Activated B cell treated with CpG ODN at 0.5 μM for 24 hours (primary cell): ENCODE measurements around the gene RAG2. TPM values are rescaled to one million over a fixed set of nuclear protein-coding genes. Genes with fewer than 3 reads are reported as not detected.

Experiments used
- ATAC-seq: fragments of 200-7000 bp; cut with Tn5 transposase; one replicate; pipeline ENCODE4 v1.10.0; 2021; ENCODE audit warnings: low read depth, mild to moderate bottlenecking, moderate library complexity
- CTCF ChIA-PET: fragments of 350-600 bp; sonication (Branson Sonifier 250); formaldehyde crosslinking; loops from one replicate; lab custom pipeline; 2021; ENCODE audit warnings: antibody characterized with exemption; lab: Charles Lee
- POLR2A ChIA-PET: fragments of 350-600 bp; sonication (Branson Sonifier 250); formaldehyde crosslinking; loops from one replicate; lab custom pipeline; 2021; ENCODE audit warnings: antibody characterized with exemption; lab: Charles Lee
- DNase-seq: peaks from one replicate; pipeline ENCODE4 v3.0.0; 2022
- H3K27ac Mint-ChIP-seq: one replicate; pipeline ENCODE4 v1.8.0; 2020; ENCODE audit warnings: mixed read lengths
- H3K27me3 Mint-ChIP-seq: one replicate; pipeline ENCODE4 v1.8.0; 2021; ENCODE audit warnings: mixed read lengths
- H3K36me3 Mint-ChIP-seq: one replicate; pipeline ENCODE4 v1.8.0; 2021; ENCODE audit warnings: low read depth, mixed read lengths
- H3K4me1 Mint-ChIP-seq: one replicate; pipeline ENCODE4 v1.8.0; 2021; ENCODE audit warnings: mixed read lengths
- H3K4me3 Mint-ChIP-seq: one replicate; pipeline ENCODE4 v1.8.0; 2020; ENCODE audit warnings: mild to moderate bottlenecking, mixed read lengths
- H3K9me3 Mint-ChIP-seq: one replicate; pipeline ENCODE4 v1.8.0; 2020; ENCODE audit warnings: mixed read lengths
- CTCF ChIP-seq: fragments of 200-600 bp; IDR thresholded peaks from one replicate; pipeline ENCODE4 v1.8.0; 2022; ENCODE audit warnings: antibody characterized with exemption, mild to moderate bottlenecking
- intact Hi-C: fragments of 100-400 bp; cut with micrococcal nuclease; formaldehyde crosslinking; loops from one replicate; pipeline ENCODE4 v1.15.1; 2024
- total RNA-seq: library from RNA; stranded (reverse); gene quantifications from 2 replicates; pipeline ENCODE4 v1.2.3, GENCODE V29; 2022

The RAG2 gene
- total RNA-seq, 1 donor from 2014 or later = not detected

GRCh38 chr11:36601155-36601554, 3.1 kb upstream of the RAG2 start:
- intact Hi-C loops = no loop called here
- Mint-ChIP-seq H3K4me3 (no peak overlapping the region), H3K27ac (no peak overlapping the region), H3K36me3 (no peaks in the 10 kb centered on the region), H3K9me3 (no peaks in the 10 kb centered on the region), H3K4me1 (no peaks in the 10 kb centered on the region), H3K27me3 (peaks cover 35% of the 10 kb centered on the region)
- no peak for DNase-seq
- ChIA-PET CTCF (no interaction called here), POLR2A (no interaction called here)
- no peak for TF ChIP-seq CTCF
- no peak for ATAC-seq

- Mint-ChIP-seq H3K4me3 (no peak overlapping the region), H3K27me3 (peaks cover 36% of the 10 kb centered on the region), H3K27ac (no peak overlapping the region), H3K9me3 (no peaks in the 10 kb centered on the region), H3K4me1 (no peaks in the 10 kb centered on the region), H3K36me3 (no peaks in the 10 kb centered on the region)
- CTCF ChIA-PET = no interaction called here
- POLR2A ChIA-PET = no interaction called here
- DNase-seq (no peak), ATAC-seq (no peak)
- intact Hi-C loops = no loop called here
- TF ChIP-seq CTCF = no peak
Measured at GRCh38 chr11:36600180-36600579, 2.1 kb upstream of the RAG2 start.

GRCh38 chr11:36596880-36597279, 1.2 kb downstream of the RAG2 start:
- no peak for TF ChIP-seq CTCF
- POLR2A ChIA-PET = no interaction called here
- ATAC-seq (no peak), DNase-seq (no peak)
- H3K9me3 Mint-ChIP-seq = no peaks in the 10 kb centered on the region
- CTCF ChIA-PET = no interaction called here
- intact Hi-C loops = no loop called here
- H3K36me3 Mint-ChIP-seq = no peaks in the 10 kb centered on the region
- H3K27ac Mint-ChIP-seq = no peak overlapping the region
- H3K4me1 Mint-ChIP-seq = peaks cover 8% of the 10 kb centered on the region
- no peak overlapping the region for H3K4me3 Mint-ChIP-seq
- H3K27me3 Mint-ChIP-seq = peaks cover 42% of the 10 kb centered on the region

GRCh38 chr11:36594316-36594989, 3.6 kb downstream of the RAG2 start, which contains the start of gene IFTAP:
TSS of gene IFTAP (plus strand) at chr11:36594502. CDS start at chr11:36610104, 15,602 bp downstream.
- no peak for DNase-seq
- peak; percentile 34 for ATAC-seq
- POLR2A ChIA-PET = no interaction called here
- no peaks in the 10 kb centered on the region for H3K36me3 Mint-ChIP-seq
- TF ChIP-seq CTCF = no peak
- H3K4me3 Mint-ChIP-seq = peak within 1 kb of the TSS; percentile 82
- CTCF ChIA-PET = no interaction called here
- no peak within 1 kb of the TSS for H3K27ac Mint-ChIP-seq
- H3K27me3 Mint-ChIP-seq = peaks cover 37% of the 10 kb centered on the region
- no peaks in the 10 kb centered on the region for H3K9me3 Mint-ChIP-seq
- intact Hi-C loops = no loop called here
- H3K4me1 Mint-ChIP-seq = peaks cover 8% of the 10 kb centered on the region

GRCh38 chr11:36591433-36591832, 6.6 kb downstream of the RAG2 start:
- H3K36me3 Mint-ChIP-seq = no peaks in the 10 kb centered on the region
- ChIA-PET CTCF (no interaction called here), POLR2A (no interaction called here)
- no peak for TF ChIP-seq CTCF
- no peak overlapping the region for H3K4me3 Mint-ChIP-seq
- H3K27me3 Mint-ChIP-seq = peaks cover 42% of the 10 kb centered on the region
- no peak overlapping the region for H3K27ac Mint-ChIP-seq
- DNase-seq (no peak), ATAC-seq (no peak)
- H3K9me3 Mint-ChIP-seq = no peaks in the 10 kb centered on the region
- intact Hi-C loops = no loop called here
- H3K4me1 Mint-ChIP-seq = peaks cover 10% of the 10 kb centered on the region
